ENCODE results near the gene RPS6KB2.

Gene RPS6KB2

GRCh38 chr11:67445515-67445914, 17.2 kb downstream of the RPS6KB2 start:
- CTCF ChIA-PET, result no interaction called here
- TF ChIP-seq, protein P1, sequence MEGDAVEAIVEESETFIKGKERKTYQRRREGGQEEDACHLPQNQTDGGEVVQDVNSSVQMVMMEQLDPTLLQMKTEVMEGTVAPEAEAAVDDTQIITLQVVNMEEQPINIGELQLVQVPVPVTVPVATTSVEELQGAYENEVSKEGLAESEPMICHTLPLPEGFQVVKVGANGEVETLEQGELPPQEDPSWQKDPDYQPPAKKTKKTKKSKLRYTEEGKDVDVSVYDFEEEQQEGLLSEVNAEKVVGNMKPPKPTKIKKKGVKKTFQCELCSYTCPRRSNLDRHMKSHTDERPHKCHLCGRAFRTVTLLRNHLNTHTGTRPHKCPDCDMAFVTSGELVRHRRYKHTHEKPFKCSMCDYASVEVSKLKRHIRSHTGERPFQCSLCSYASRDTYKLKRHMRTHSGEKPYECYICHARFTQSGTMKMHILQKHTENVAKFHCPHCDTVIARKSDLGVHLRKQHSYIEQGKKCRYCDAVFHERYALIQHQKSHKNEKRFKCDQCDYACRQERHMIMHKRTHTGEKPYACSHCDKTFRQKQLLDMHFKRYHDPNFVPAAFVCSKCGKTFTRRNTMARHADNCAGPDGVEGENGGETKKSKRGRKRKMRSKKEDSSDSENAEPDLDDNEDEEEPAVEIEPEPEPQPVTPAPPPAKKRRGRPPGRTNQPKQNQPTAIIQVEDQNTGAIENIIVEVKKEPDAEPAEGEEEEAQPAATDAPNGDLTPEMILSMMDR (IDR thresholded peaks at IDR 0.05; ENCODE audit: insufficient read depth, low read length, missing control alignments), result no peak
- POLR2A ChIA-PET, result no interaction called here
- DNase-seq (ENCODE audit: low read depth, low spot score), result no peak
- no peak overlapping the region for H3K4me3 ChIP-seq (ENCODE audit: low read depth, low read length)

DNA sequence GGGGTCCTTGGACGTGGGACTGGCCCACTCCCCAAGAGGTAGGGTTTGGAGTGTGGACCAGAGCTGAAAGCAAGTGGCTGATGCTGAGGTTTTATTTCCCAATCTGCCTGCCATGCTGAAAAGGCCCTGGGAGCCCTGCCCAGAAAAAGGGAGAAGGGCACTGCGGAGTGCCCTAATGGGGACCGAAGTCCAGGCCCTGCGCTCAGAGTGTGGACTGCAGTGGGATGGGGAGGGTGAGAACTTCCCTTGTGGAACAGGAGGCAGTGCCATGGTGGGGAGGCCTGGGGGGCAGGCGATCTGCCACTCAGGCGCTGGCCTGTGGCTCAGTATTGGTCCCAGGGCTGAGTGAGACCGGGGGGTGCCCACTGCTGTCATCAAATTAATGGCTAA, 19.9 kb downstream of the RPS6KB2 start:
- no peak for DNase-seq (ENCODE audit: low read depth, low spot score)
- TF ChIP-seq, protein P1 (IDR thresholded peaks at IDR 0.05; ENCODE audit: insufficient read depth, low read length, missing control alignments), result no peak
- no peak overlapping the region for H3K4me3 ChIP-seq (ENCODE audit: low read depth, low read length)
- POLR2A ChIA-PET, result no interaction called here
- CTCF ChIA-PET, result no interaction called here

DNA sequence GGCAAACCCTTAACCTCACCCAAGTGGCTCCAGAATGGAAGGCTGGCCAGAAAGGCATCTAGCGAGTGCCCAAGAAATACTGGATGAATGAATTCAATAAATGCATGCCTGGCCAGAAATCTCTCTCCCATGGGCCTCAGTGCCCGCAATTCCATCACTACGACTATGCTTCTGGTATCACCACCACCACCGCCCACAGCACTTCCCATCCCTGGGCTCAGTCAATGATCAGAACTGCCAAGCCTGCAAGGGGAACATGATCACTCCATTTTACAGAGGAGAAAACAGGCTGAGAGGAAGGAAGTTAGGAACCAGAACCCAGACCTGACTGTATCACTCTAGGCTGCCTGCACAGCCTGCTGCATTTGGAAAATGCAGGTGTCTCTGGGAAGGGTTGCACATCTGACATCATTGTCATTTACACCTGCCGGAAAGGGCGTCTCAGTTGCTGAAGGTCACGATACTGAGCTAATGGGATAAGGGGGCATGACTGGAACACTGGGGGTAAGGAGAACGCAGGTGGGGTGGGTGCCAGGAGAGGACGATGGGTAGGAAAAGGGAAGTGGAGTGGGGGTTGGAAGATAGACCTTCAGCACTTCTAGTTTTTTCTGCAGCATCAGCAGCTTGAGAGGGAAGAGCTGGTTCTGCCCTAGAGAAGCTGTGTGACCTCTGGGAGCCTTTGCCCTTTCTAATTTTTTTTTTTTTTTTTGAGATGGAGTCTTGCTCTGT, 21.0 kb downstream of the RPS6KB2 start:
- H3K4me3 ChIP-seq (ENCODE audit: low read depth, low read length), result no peak overlapping the region
- ChIA-PET POLR2A (no interaction called here), CTCF (no interaction called here)
- TF ChIP-seq, protein P1 (IDR thresholded peaks at IDR 0.05; ENCODE audit: insufficient read depth, low read length, missing control alignments), result no peak
- no peak for DNase-seq (ENCODE audit: low read depth, low spot score)

GRCh38 chr11:67450796-67451657, 22.7 kb downstream of the RPS6KB2 start:
- no peak for DNase-seq (ENCODE audit: low read depth, low spot score)
- no peak overlapping the region for H3K4me3 ChIP-seq (ENCODE audit: low read depth, low read length)
- TF ChIP-seq, protein P1 (IDR thresholded peaks at IDR 0.05; ENCODE audit: insufficient read depth, low read length, missing control alignments), result no peak
- POLR2A ChIA-PET, result no interaction called here
- CTCF ChIA-PET, result no interaction called here

DNA sequence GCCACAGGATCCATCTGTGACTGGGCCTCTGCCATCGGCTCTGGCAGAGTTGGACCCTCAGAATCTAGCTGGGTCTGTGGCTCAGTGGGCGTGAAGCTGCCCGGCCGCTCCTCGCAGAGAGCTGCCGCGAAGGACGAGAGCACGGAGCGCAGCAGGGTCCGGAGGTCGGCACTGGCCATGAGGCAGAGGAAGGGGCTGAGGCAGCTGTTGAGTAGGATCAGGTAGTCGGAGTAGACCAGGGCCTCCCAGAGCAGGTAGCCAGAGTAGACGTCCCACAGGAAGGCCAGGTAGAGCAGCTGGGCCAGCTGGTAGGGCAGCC, 23.3 kb downstream of the RPS6KB2 start:
- POLR2A ChIA-PET, result no interaction called here
- TF ChIP-seq, protein P1 (IDR thresholded peaks at IDR 0.05; ENCODE audit: insufficient read depth, low read length, missing control alignments), result no peak
- CTCF ChIA-PET, result no interaction called here
- no peak overlapping the region for H3K4me3 ChIP-seq (ENCODE audit: low read depth, low read length)
- DNase-seq (ENCODE audit: low read depth, low spot score), result no peak

- no peak for DNase-seq (ENCODE audit: low read depth, low spot score)
- TF ChIP-seq, protein P1 (IDR thresholded peaks at IDR 0.05; ENCODE audit: insufficient read depth, low read length, missing control alignments), result no peak
- no peak within 1 kb of the TSS for H3K4me3 ChIP-seq (ENCODE audit: low read depth, low read length)
- ChIA-PET POLR2A (no interaction called here), CTCF (no interaction called here)
Observed at GRCh38 chr11:67452141-67452952, 24.1 kb downstream of the RPS6KB2 start, which contains the start of gene GPR152. TSS of gene GPR152 (minus strand) at chr11:67452729. CDS start at chr11:67452724, 5 bp downstream.
